Measurements from ENCODE around the gene CAMK2N1. TPM values are rescaled to one million over a fixed set of nuclear protein-coding genes. Genes with fewer than 3 reads are reported as not detected.

Gene CAMK2N1
- total RNA-seq, 4 donors from 2014 or later, result 74.3 to 126 (median 85.9) TPM

GRCh38 chr1:20448671-20449071 is 37.3 kb downstream of the CAMK2N1 start:
- H3K4me3 ChIP-seq, result no peak overlapping the region
- TF ChIP-seq EP300 (IDR thresholded peaks at IDR 0.05; ENCODE audit: low read depth), result no peak
- H3K27ac ChIP-seq, result no peak overlapping the region
- no peak for DNase-seq
- no peaks in the 10 kb centered on the region for H3K9me3 ChIP-seq
- H3K36me3 ChIP-seq, result no peaks in the 10 kb centered on the region
- H3K27me3 ChIP-seq, result peaks cover 14% of the 10 kb centered on the region
- no peaks in the 10 kb centered on the region for H3K4me1 ChIP-seq
- in situ Hi-C loops (cut with MboI; ENCODE audit: low pct_ligation_motif_present in 1 of 4, low pct_unique_long_range_greater_than_20kb in 1 of 4, low sequenced_read_pairs in 3 of 4) (no loop called here), intact Hi-C loops (cut with DNase I; ENCODE audit: low total_unique reads) (no loop called here)
- 55% methylated on average over 9 of the region's 9 CpGs; no CpG with 5 or more reads in 1 of the 2 donors for WGBS, 2 donors (ENCODE audit: low coverage in 1 of 2)

DNA sequence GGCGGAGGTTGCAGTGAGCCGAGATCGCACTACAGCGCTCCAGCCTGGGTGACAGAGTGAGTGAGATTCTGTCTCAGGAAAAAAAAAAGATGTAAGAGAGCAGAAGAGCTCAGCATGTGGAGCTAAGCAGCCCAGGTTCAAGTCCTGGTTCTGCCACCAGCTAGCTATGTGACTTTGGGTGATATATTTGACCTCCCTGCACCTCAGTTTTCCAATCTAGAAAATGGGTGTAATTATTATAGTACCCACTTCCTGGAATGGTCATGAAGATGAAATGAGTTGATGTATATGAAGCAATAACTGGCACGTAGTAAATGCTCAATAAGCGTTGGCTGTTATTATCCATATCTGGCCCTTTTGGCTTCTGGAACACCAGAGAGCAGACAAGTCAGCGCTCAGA is 38.2 kb downstream of the CAMK2N1 start:
- 81 to 89% methylated on average over 4 to 7 of the region's 7 CpGs for WGBS, 2 donors (ENCODE audit: low coverage in 1 of 2)
- no peaks in the 10 kb centered on the region for H3K9me3 ChIP-seq

DNA sequence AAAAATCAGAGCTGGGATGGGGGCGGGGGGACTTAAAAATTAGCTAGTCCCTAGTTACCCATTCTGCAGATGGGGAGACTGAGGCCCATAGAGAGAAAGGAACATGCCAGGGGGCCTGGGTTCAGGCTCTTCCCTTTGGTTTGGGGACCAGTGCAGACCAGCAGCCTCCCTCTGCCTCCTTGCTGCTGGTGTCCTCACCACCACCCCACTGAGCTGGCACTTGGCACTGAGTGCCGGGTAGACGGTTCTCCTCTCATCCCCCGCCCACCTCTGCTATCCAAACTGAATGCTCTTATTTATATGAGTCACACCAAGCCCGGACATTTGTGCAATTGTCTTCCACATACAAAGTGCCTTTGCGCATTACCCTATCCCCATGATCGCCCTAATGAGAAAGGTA is 39.2 kb downstream of the CAMK2N1 start:
- Histone ChIP-seq H3K36me3 (no peaks in the 10 kb centered on the region), H3K4me1 (no peaks in the 10 kb centered on the region), H3K9me3 (no peaks in the 10 kb centered on the region), H3K4me3 (no peak overlapping the region), H3K27me3 (peaks cover 14% of the 10 kb centered on the region), H3K27ac (no peak overlapping the region)
- DNase-seq, result no peak
- no peak for TF ChIP-seq EP300 (IDR thresholded peaks at IDR 0.05; ENCODE audit: low read depth)
- no peak for TF ChIP-seq POLR2AphosphoS5 (IDR thresholded peaks at IDR 0.05)
- no peak for TF ChIP-seq POLR2A (IDR thresholded peaks at IDR 0.05)
- no peak for TF ChIP-seq CTCF (IDR thresholded peaks at IDR 0.05)
- in situ Hi-C loops (cut with MboI; ENCODE audit: low pct_ligation_motif_present in 1 of 4, low pct_unique_long_range_greater_than_20kb in 1 of 4, low sequenced_read_pairs in 3 of 4), result no loop called here
- WGBS, 2 donors (ENCODE audit: low coverage in 1 of 2), result 67 to 69% methylated on average over 3 to 7 of the region's 7 CpGs
- intact Hi-C loops (cut with DNase I; ENCODE audit: low total_unique reads), result no loop called here

More for the DNA sequence above, 38.2 kb downstream of the CAMK2N1 start:
- intact Hi-C loops (cut with DNase I; ENCODE audit: low total_unique reads), result no loop called here
- no peak overlapping the region for H3K27ac ChIP-seq
- in situ Hi-C loops (cut with MboI; ENCODE audit: low pct_ligation_motif_present in 1 of 4, low pct_unique_long_range_greater_than_20kb in 1 of 4, low sequenced_read_pairs in 3 of 4), result no loop called here
- no peak for DNase-seq
- H3K27me3 ChIP-seq, result peaks cover 14% of the 10 kb centered on the region
- no peaks in the 10 kb centered on the region for H3K4me1 ChIP-seq
- no peak overlapping the region for H3K4me3 ChIP-seq
- no peak for TF ChIP-seq CTCF (IDR thresholded peaks at IDR 0.05)
- no peak for TF ChIP-seq POLR2AphosphoS5 (IDR thresholded peaks at IDR 0.05)
- TF ChIP-seq EP300 (IDR thresholded peaks at IDR 0.05; ENCODE audit: low read depth), result no peak
- TF ChIP-seq POLR2A (IDR thresholded peaks at IDR 0.05), result no peak
- H3K36me3 ChIP-seq, result no peaks in the 10 kb centered on the region

GRCh38 chr1:20445956-20446355 is 40.1 kb downstream of the CAMK2N1 start:
- no peaks in the 10 kb centered on the region for H3K36me3 ChIP-seq
- in situ Hi-C loops (cut with MboI; ENCODE audit: low pct_ligation_motif_present in 1 of 4, low pct_unique_long_range_greater_than_20kb in 1 of 4, low sequenced_read_pairs in 3 of 4) (no loop called here), intact Hi-C loops (cut with DNase I; ENCODE audit: low total_unique reads) (no loop called here)
- H3K27ac ChIP-seq, result no peak overlapping the region
- DNase-seq, result no peak
- TF ChIP-seq CTCF (IDR thresholded peaks at IDR 0.05) (no peak), POLR2AphosphoS5 (IDR thresholded peaks at IDR 0.05) (no peak), EP300 (IDR thresholded peaks at IDR 0.05; ENCODE audit: low read depth) (no peak), POLR2A (IDR thresholded peaks at IDR 0.05) (no peak)
- H3K27me3 ChIP-seq, result peaks cover 10% of the 10 kb centered on the region
- no peaks in the 10 kb centered on the region for H3K9me3 ChIP-seq
- no peak overlapping the region for H3K4me3 ChIP-seq
- 60 to 73% methylated on average over 3 to 6 of the region's 6 CpGs for WGBS, 2 donors (ENCODE audit: low coverage in 1 of 2)
- H3K4me1 ChIP-seq, result no peaks in the 10 kb centered on the region

All from transverse colon (tissue), 4 donors.